ENCODE measurements around the gene HMGCS2.

HMGCS2 gene
- total RNA-seq = 0 reads per million in 3 experiments

DNA sequence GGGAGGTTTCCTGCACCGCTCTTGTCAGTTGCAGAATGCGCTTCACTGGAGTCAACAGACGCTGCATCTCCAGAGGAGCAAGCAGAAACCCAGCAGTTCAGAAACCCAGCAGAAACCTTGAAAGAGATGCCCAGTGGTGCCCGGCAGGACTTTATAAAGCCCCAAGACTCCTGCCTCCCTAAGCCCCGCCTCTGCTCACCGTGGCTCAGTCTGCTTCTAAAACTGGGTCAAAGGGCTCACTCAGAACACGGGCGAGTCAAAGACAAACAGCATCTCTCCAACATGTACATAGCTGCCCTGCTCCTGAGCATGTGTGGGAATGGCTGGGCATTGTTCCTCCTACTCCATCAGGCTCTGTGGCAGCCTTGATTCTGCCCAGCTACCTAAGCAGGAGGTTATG, at the start of gene HMGCS2:
Gene HMGCS2, minus strand, starts transcription at position 128 of the 400 bp plus-strand sequence. Its CDS starts 61 bp downstream, at position 67.
- no peak for DNase-seq

- DNase-seq = no peak
Measured at GRCh38 chr1:119818181-119818580, 49.5 kb upstream of the HMGCS2 start.

GRCh38 chr1:119816407-119816806, 47.7 kb upstream of the HMGCS2 start:
- DNase-seq = no peak

- DNase-seq = no peak
Measured at GRCh38 chr1:119815928-119816327, 47.2 kb upstream of the HMGCS2 start.

DNA sequence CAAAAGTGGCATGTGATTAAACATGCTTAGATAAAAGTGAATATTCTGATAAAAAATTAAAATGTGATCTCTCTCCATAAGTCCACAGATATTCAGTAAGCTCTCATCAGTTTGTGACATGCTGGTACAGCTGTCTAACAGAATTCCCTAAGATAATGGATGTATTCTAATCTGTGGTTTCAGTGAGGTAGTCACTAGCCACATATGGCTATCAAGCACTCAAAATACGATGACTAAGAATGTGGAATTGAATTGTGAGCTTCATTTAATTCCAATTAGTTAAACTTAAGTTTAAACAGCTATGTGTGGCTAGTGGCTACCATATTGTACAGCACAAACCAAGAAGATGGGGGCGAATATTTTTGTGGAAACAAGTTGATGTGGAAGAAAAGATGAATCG, 46.7 kb upstream of the HMGCS2 start:
- no peak for DNase-seq

- no peak for DNase-seq
Measured at GRCh38 chr1:119814288-119814687, 45.6 kb upstream of the HMGCS2 start.

DNA sequence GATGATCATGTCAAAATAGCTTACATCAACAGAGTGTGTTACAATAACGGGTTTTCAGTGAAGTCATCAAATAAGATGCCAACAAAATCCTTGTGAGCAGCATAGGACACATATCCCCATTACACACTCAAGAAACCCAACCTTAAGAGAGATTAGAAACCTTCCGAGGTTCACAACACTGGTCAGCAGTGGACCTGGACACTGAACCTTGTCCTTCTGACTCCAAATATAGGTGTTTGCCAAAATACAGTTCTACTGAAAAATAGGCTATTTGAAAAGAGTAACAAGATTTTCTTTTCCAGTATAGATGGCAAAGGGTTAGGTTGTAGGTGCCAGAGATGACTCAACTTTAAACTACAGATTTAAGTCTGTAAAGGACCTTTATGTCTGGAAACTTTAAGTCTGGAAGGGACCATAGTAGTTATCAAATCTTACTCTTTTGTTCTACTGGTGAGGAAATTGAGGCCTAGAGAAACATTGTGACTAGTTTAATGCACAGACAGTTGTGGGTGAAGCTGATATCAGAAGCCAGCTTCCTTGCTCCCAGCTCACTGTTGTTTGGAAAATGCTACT, 43.4 kb upstream of the HMGCS2 start:
- no peak for DNase-seq

GRCh38 chr1:119811387-119811786, 42.7 kb upstream of the HMGCS2 start, which contains the start of gene REG4:
Gene REG4, minus strand, starts transcription at chr1:119811460. Its CDS starts 2,691 bp downstream, at chr1:119808769.
- no peak for DNase-seq

DNA sequence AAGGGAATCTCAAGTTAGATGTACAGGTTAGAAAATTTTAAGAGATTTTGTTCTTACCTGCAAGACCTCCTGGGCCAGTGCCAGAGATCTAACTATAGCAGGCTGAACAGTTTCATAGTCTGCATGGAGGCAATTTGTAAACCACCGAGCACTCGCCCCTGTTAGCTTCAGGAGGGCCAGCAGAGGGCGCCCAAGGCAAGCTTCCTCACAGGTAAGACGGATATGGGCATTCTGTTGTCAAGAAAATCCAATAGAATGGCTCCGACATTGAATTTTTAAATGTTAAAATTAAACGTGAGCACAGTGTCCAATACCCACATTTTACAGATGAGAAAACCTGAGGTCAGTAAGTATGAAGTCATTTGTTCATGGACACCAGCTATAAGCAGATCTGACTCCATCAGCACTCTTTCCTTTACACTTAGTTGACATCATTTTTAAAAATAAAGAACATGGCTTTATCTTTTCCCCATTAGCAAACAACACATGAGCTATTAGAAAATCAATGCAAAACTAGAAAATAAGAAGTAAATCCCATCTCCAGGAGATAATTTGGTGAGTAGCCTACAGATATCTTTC, 40.4 kb upstream of the HMGCS2 start:
- DNase-seq = peak; percentile 42

DNA sequence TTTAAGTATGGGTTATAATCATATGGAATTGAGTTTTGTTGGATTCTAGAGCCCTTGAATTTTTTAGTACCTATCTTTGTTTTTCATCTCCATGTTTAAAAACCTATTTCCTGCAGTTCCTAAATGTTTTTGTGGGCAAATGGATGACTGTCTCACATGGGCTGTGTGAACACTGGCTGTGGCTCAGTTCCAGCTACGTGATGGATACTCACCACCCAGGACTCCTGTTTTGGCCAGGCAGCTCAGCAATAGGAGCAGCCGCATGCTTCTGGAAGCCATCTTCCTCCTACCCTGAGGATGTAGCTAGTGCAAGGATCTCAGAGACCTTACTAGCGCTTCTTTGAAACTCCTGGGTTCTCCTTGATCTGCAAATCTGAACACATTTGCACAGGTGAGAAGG, 39.8 kb upstream of the HMGCS2 start:
- no peak for DNase-seq

DNA sequence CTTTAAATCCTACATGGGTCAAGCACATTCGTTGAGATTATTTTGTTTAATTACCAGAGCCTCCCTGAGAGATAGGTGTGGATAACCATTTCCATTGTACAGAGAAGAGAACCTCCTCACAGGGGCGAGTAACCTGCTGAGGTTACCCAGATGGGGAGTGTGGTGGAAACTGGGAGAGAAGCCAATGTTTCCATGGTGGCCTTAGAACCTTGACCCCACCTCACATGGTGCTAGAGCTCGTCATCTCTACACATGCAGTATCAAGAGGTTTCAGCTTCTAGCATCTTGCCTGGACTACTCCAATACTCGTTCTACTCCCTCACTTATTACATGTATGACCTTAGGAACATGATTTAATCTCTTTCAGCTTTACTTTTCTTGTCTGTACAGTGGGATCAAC, 37.8 kb upstream of the HMGCS2 start:
- DNase-seq = no peak

DNA sequence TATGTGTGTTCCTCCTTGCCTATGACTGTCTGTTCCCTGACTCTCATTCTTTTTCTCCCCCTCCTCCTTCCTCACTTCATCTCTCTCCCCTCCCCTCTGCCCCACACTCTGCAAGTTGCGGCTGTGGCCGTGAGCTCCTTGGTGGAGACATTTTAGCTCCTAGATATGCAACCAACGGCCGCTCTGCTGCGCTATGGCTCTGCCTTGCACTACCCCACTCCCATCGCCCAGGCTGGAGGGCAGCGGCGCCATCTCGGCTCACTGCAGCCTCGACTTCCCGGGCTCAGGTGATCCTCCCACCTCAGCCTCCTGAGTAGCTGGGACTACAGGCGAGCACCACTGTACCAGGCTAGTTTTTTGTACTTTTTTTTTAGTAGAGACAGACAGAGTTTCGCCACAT, 37.0 kb upstream of the HMGCS2 start:
- no peak for DNase-seq

DNA sequence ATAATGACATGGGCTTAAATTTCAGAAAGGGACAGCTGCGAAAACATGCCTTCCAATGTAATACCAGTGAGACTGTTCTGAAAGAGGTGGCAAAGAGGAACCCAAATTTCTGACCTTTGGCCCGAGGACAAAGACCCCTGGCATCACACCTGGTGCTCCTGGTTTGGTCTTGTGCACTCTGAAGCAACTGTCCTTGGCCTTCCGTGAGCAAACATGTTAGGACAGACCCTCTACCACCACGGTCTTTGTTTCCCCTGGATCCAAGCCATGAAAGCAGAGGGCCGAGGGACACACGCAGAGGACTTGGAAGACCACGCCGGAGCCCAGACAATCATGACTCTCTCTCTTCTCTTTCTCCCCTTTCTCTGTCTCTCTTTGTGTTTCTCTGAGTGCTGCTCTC, 36.5 kb upstream of the HMGCS2 start:
- DNase-seq = no peak

- DNase-seq = no peak
Measured at GRCh38 chr1:119799599-119800177, 31.0 kb upstream of the HMGCS2 start.

DNA sequence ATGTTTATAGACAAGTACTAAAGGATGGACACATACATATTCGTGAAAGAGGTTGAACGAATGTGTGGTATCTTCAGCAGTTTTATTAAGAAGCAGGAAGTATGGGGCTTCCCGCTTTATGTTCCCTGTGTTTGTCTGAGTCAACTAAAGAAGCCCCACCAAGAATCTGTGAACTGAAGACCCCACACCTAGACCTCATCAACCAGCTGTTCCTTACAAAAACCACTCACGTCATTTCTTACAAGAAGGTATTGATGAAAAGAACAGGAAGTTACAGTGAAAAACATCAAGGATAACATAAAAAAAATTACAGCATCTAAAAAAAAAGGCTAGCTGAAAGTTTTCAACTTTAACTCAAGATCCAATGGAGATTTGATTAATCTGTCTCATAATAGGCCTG, 30.3 kb upstream of the HMGCS2 start:
- no peak for DNase-seq

- DNase-seq = no peak
Measured at GRCh38 chr1:119797606-119798005, 28.9 kb upstream of the HMGCS2 start.

DNA sequence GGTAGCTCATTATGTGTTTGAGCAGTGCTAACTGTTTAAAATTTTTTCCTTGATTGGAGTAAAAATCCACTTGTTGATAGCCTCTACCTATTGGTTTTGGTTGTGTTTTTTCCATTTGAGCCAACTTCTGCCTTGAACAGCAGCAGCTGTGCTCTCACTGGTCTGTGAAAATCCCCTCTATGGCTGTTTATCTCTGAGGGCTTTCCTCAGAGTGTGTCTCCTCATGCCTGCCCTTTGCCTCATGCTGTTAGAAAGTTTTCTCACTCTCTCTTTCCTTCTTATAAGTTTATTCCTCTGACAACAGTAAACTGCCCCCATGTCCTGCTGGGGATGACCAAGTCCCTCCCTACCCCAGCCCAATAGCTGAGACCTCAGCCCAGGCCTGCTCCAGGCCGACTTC, 28.5 kb upstream of the HMGCS2 start:
- no peak for DNase-seq

GRCh38 chr1:119795261-119796200, 26.8 kb upstream of the HMGCS2 start:
- no peak for DNase-seq

- no peak for DNase-seq
Measured at GRCh38 chr1:119794876-119795240, 26.2 kb upstream of the HMGCS2 start.

DNA sequence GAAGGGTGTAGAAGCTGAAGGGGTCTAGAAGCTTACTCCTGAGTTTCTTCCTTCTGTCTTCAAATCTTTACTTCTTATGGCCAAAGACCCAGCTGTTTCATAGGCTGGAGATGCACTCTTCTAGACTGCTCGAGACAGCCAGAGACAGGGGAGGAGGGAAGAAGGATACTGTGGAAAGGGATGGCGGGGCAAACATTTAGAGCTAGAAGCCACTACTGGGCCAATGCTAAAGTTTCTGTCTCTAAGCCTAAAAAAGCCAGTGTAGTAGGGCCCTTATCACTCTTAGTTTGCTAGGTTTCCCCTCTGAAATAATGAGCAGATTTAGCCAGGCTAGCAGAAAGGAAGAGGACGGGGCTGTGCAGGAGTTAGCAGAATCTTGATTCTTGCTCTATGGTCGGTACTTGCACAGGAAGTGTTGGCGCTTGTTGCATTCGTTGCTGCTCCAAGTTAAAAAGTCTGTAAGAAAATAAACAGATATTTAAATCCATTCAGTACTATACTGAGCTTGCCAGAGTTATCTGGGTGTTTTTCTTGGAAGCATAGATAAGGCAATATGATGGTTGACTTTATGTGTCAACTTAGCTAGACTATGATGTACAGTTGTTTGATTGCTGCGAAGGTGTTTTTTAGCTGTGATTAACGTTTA, 25.6 kb upstream of the HMGCS2 start:
- no peak for DNase-seq

DNA sequence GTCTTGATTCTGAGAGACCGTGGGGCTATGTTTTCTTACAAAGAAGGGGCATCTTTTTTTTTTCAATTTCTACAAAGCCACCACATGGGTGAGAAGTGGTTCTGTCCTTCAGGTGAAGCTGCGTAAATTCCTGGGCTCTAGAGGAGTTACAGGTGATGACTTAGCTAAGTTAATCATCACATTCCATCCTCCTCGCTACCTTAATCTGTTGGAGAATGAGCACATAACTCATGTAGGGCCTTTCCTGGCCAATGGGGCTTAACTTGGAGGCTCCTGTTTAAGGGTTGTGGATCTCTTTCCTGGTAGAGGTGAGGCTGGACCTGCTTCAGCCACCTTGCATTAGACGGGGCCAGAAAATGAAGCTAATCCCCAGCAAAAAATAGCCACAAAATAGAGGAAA, 22.7 kb upstream of the HMGCS2 start:
- no peak for DNase-seq

GRCh38 chr1:119790451-119791198, 21.9 kb upstream of the HMGCS2 start:
- no peak for DNase-seq
